Natural killer cell treated with Interleukin-12 subunit alpha and Interleukin-12 subunit beta and Interleukin-15 and Interleukin-18, amount 100 ng/mL, for 72 hours (primary cell): ENCODE data around the gene INO80E. TPM values are rescaled to one million over a fixed set of nuclear protein-coding genes. Genes with fewer than 3 reads are reported as not detected.

Experiments used
- ATAC-seq, 2 donors: fragments of 150-1000 bp; cut with Tn5 transposase in 1 of 2; sonication (Bioruptor Pico), chemical (Tn5 transposase) in 1 of 2; 2 replicates each; pipeline ENCODE4 v1.10.0; 2021
- DNase-seq: peaks from one replicate; pipeline ENCODE4 v3.0.0; 2022; ENCODE audit warnings: low spot score
- H3K27ac Mint-ChIP-seq, 2 donors: 1 replicate in 1 of 2; 2 replicates in 1 of 2; pipeline ENCODE4 v1.8.0; 2022; ENCODE audit warnings: mixed read lengths in 2 of 2, mild to moderate bottlenecking in 1 of 2, moderate library complexity in 1 of 2
- H3K27me3 Mint-ChIP-seq, 2 donors: 1 replicate in 1 of 2; 2 replicates in 1 of 2; pipeline ENCODE4 v1.8.0; 2022; ENCODE audit warnings: mixed read lengths in 2 of 2
- H3K36me3 Mint-ChIP-seq: one replicate; pipeline ENCODE4 v1.8.0; 2022; ENCODE audit warnings: mixed read lengths
- H3K4me1 Mint-ChIP-seq, 2 donors: 1 replicate in 1 of 2; 2 replicates in 1 of 2; pipeline ENCODE4 v1.8.0; 2022; ENCODE audit warnings: low read depth in 2 of 2, mixed read lengths in 2 of 2, mild to moderate bottlenecking in 1 of 2
- H3K4me3 Mint-ChIP-seq: one replicate; pipeline ENCODE4 v1.8.0; 2022; ENCODE audit warnings: mixed read lengths
- H3K9me3 Mint-ChIP-seq: 2 replicates; pipeline ENCODE4 v1.8.0; 2022; ENCODE audit warnings: mixed read lengths
- total RNA-seq, 2 donors: library from RNA; stranded (reverse); gene quantifications; one replicate each; pipeline ENCODE4 v1.2.3, GENCODE V29; 2022

The INO80E gene
- total RNA-seq, 2 donors from 2014 or later: 101 to 133 TPM

GRCh38 chr16:29983420-29984136 lies 12.5 kb upstream of the INO80E start:
- peaks cover 0 to 3% of the 10 kb centered on the region in 2 donors for H3K4me1 Mint-ChIP-seq
- H3K4me3 Mint-ChIP-seq: no peak overlapping the region
- H3K9me3 Mint-ChIP-seq: no peaks in the 10 kb centered on the region
- no peaks in the 10 kb centered on the region for H3K27me3 Mint-ChIP-seq
- peaks cover 23% of the 10 kb centered on the region for H3K36me3 Mint-ChIP-seq
- DNase-seq (no peak), ATAC-seq (no peak)
- H3K27ac Mint-ChIP-seq: peak overlapping the region in 1 of 2 donors; percentile 81

DNA sequence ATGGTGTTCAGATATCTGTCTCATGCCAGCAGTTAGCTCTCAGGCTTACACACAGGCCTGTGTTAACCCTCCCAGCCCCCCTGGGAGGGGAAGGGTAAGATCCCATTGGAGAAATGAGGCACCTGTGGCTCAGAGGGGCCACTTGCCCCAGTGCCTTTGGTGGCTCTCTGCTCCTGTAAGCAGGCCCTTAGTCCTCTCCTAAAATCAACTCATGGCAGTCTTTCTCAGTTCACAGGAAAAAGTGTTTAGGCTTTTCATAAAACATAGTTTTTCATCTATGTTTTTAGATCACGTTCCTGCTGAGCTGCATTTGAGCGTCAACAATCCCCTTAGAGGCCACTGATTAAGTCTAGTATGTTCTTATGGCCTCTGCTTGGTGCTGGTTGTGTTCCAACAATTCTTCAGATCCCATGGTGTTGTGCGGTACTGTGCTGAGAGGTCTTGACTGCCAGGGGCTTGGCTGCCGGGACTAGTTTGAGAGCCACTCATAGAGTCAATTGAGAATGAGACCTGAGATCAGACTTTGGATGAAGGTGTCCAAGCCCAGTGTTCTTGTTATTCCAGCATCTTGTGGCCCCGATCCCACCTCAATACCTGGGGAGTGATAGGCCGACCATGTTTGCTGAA lies 11.8 kb upstream of the INO80E start:
- Mint-ChIP-seq H3K36me3 (peaks cover 29% of the 10 kb centered on the region), H3K27me3 (no peaks in the 10 kb centered on the region), H3K4me3 (no peak overlapping the region), H3K27ac (peak overlapping the region in 1 of 2 donors; percentile 81), H3K4me1 (peaks cover 3 to 5% of the 10 kb centered on the region in 2 donors), H3K9me3 (no peaks in the 10 kb centered on the region)
- ATAC-seq: no peak
- DNase-seq: no peak

- no peaks in the 10 kb centered on the region for H3K9me3 Mint-ChIP-seq
- H3K36me3 Mint-ChIP-seq: peaks cover 25% of the 10 kb centered on the region
Measured at GRCh38 chr16:29984764-29985147, 11.3 kb upstream of the INO80E start.

GRCh38 chr16:29985271-29985811 lies 10.7 kb upstream of the INO80E start:
- Mint-ChIP-seq H3K9me3 (no peaks in the 10 kb centered on the region), H3K36me3 (peaks cover 21% of the 10 kb centered on the region), H3K4me3 (no peak overlapping the region), H3K4me1 (peaks cover 3 to 5% of the 10 kb centered on the region in 2 donors), H3K27me3 (no peaks in the 10 kb centered on the region), H3K27ac (no peak overlapping the region)
- DNase-seq: peak; percentile 34
- ATAC-seq: no peak

More at GRCh38 chr16:29984764-29985147, 11.3 kb upstream of the INO80E start:
- no peak overlapping the region for H3K27ac Mint-ChIP-seq
- H3K4me3 Mint-ChIP-seq: no peak overlapping the region
- DNase-seq (no peak), ATAC-seq (no peak)
- no peaks in the 10 kb centered on the region for H3K27me3 Mint-ChIP-seq
- H3K4me1 Mint-ChIP-seq: peaks cover 3 to 5% of the 10 kb centered on the region in 2 donors

- H3K4me1 Mint-ChIP-seq: peaks cover 3 to 5% of the 10 kb centered on the region in 2 donors
- DNase-seq (no peak), ATAC-seq (no peak)
- H3K4me3 Mint-ChIP-seq: no peak overlapping the region
- H3K27ac Mint-ChIP-seq: no peak overlapping the region
- no peaks in the 10 kb centered on the region for H3K27me3 Mint-ChIP-seq
- H3K36me3 Mint-ChIP-seq: peaks cover 18% of the 10 kb centered on the region
- no peaks in the 10 kb centered on the region for H3K9me3 Mint-ChIP-seq
Measured at GRCh38 chr16:29986231-29986630, 9.8 kb upstream of the INO80E start.

- no peaks in the 10 kb centered on the region for H3K9me3 Mint-ChIP-seq
- ATAC-seq (no peak), DNase-seq (no peak)
- H3K27ac Mint-ChIP-seq: no peak overlapping the region
- H3K36me3 Mint-ChIP-seq: peaks cover 18% of the 10 kb centered on the region
- H3K4me1 Mint-ChIP-seq: peaks cover 3 to 5% of the 10 kb centered on the region in 2 donors
- no peak overlapping the region for H3K4me3 Mint-ChIP-seq
- H3K27me3 Mint-ChIP-seq: no peaks in the 10 kb centered on the region
Measured at GRCh38 chr16:29986931-29987330, 9.1 kb upstream of the INO80E start.

DNA sequence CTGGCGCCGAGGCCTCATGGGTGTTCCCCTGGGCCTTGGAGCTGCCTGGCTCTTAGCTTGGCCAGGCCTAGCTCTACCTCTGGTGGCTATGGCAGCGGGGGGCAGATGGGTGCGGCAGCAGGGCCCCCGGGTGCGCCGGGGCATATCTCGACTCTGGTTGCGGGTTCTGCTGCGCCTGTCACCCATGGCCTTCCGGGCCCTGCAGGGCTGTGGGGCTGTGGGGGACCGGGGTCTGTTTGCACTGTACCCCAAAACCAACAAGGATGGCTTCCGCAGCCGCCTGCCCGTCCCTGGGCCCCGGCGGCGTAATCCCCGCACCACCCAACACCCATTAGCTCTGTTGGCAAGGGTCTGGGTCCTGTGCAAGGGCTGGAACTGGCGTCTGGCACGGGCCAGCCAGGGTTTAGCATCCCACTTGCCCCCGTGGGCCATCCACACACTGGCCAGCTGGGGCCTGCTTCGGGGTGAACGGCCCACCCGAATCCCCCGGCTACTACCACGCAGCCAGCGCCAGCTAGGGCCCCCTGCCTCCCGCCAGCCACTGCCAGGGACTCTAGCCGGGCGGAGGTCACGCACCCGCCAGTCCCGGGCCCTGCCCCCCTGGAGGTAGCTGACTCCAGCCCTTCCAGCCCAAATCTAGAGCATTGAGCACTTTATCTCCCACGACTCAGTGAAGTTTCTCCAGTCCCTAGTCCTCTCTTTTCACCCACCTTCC lies 8.5 kb upstream of the INO80E start:
- no peaks in the 10 kb centered on the region for H3K27me3 Mint-ChIP-seq
- ATAC-seq: peak in 1 of 2 donors; percentile 12
- H3K4me1 Mint-ChIP-seq: peaks cover 3 to 5% of the 10 kb centered on the region in 2 donors
- peaks cover 18% of the 10 kb centered on the region for H3K36me3 Mint-ChIP-seq
- H3K27ac Mint-ChIP-seq: no peak overlapping the region
- no peak overlapping the region for H3K4me3 Mint-ChIP-seq
- no peak for DNase-seq
- H3K9me3 Mint-ChIP-seq: no peaks in the 10 kb centered on the region

- Mint-ChIP-seq H3K27me3 (no peaks in the 10 kb centered on the region), H3K36me3 (peaks cover 16% of the 10 kb centered on the region), H3K9me3 (no peaks in the 10 kb centered on the region), H3K4me1 (peaks cover 3 to 5% of the 10 kb centered on the region in 2 donors), H3K27ac (peak overlapping the region in 1 of 2 donors; percentile 8), H3K4me3 (no peak overlapping the region)
- ATAC-seq (no peak), DNase-seq (no peak)
Measured at GRCh38 chr16:29988346-29989075, 7.5 kb upstream of the INO80E start.

DNA sequence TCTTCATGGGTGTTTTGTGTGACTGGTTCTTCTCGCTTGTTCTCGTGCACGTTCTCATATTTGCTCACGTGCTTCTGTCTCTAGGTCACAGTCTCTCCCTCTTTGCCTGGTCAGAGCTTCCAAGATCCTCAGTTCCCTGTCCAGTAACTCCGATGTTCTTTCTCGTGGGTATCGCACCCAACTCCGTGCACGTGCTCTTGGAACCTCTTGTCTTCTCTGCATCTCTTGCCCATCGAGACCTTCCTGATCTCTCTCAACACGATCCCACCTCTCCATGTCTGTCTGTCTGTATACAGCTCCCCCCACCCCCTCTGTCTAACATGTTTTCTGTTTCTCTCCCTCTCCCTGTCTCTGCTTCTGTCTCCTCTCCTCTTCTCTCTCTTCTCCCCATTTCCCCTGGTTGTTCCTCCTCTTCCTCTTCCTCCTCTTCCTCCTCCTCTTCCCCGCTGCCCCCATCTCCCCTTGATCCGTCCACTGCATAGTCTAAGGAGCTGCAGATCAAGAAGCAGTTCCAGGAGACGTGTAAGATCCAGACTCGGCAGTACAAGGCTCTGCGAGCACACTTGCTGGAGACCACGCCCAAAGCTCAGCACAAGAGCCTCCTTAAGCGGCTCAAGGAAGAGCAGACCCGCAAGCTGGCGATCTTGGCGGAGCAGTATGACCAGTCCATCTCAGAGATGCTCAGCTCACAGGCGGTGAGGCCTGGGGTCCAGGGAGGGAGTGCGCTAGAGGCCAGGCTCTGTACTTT lies 6.8 kb upstream of the INO80E start:
- ATAC-seq (no peak), DNase-seq (no peak)
- no peak overlapping the region for H3K4me3 Mint-ChIP-seq
- H3K36me3 Mint-ChIP-seq: peaks cover 12% of the 10 kb centered on the region
- no peaks in the 10 kb centered on the region for H3K9me3 Mint-ChIP-seq
- H3K4me1 Mint-ChIP-seq: peaks cover 5 to 10% of the 10 kb centered on the region in 2 donors
- H3K27me3 Mint-ChIP-seq: no peaks in the 10 kb centered on the region
- H3K27ac Mint-ChIP-seq: peak overlapping the region in 1 of 2 donors; percentile 8

DNA sequence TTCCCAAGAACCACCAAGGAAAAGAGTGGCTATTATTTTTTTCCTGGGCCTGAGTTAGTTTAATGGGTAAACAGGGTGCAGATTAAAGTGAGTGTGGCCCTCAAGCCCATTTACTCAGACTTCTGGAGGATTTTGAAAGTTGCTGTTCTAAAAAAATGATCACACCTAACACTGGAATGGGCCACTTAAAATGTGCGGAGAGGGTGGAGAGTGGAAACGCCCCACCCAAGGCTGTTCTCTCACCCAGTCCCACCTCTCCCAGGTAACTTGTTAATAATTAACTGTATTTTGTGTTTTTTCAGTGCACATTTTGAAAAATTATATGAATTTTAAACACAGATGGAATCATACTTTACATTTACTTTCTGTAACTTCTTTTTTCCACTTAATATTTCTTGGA lies 6.0 kb upstream of the INO80E start:
- peaks cover 13 to 18% of the 10 kb centered on the region in 2 donors for H3K4me1 Mint-ChIP-seq
- no peaks in the 10 kb centered on the region for H3K27me3 Mint-ChIP-seq
- H3K4me3 Mint-ChIP-seq: no peak overlapping the region
- H3K27ac Mint-ChIP-seq: no peak overlapping the region
- H3K36me3 Mint-ChIP-seq: peaks cover 12% of the 10 kb centered on the region
- ATAC-seq: no peak
- no peak for DNase-seq
- H3K9me3 Mint-ChIP-seq: no peaks in the 10 kb centered on the region

GRCh38 chr16:29990883-29991570 lies 5.0 kb upstream of the INO80E start:
- no peak for ATAC-seq
- no peak overlapping the region for H3K27ac Mint-ChIP-seq

DNA sequence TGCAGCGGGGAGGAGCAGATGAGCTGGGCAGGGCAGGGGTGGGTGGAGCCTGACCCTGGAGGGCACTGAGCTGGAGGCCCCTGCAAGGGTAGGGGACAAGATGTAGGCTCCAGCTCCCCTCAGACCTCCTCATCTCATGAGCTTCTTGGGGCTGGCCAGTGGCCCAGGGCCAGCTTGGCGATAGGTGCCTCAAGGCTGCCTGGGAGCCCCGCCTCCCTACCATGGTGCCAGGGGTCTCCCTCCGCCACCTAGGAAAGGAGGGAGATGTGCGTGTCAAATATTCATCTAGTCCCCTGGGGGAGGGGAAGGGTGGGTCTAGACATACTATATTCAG lies 4.5 kb upstream of the INO80E start:
- DNase-seq (no peak), ATAC-seq (no peak)
- H3K9me3 Mint-ChIP-seq: no peaks in the 10 kb centered on the region
- no peaks in the 10 kb centered on the region for H3K27me3 Mint-ChIP-seq
- no peak overlapping the region for H3K27ac Mint-ChIP-seq
- no peak overlapping the region for H3K4me3 Mint-ChIP-seq
- peaks cover 22 to 24% of the 10 kb centered on the region in 2 donors for H3K4me1 Mint-ChIP-seq
- peaks cover 6% of the 10 kb centered on the region for H3K36me3 Mint-ChIP-seq

More at GRCh38 chr16:29990883-29991570, 5.0 kb upstream of the INO80E start:
- Mint-ChIP-seq H3K9me3 (no peaks in the 10 kb centered on the region), H3K4me3 (no peak overlapping the region), H3K4me1 (peaks cover 17 to 19% of the 10 kb centered on the region in 2 donors), H3K36me3 (peaks cover 7% of the 10 kb centered on the region), H3K27me3 (no peaks in the 10 kb centered on the region)
- no peak for DNase-seq
